Measurements from ENCODE around the gene TM4SF18.

TM4SF18 gene

GRCh38 chr3:149299938-149300801, 33.3 kb downstream of the TM4SF18 start:
- no peaks in the 10 kb centered on the region for H3K36me3 ChIP-seq (ENCODE audit: control insufficient read depth in 1 of 2, insufficient read depth in 2 of 2, low read length in 2 of 2)
- H3K4me1 ChIP-seq (ENCODE audit: control insufficient read depth in 1 of 2, insufficient read depth in 2 of 2, low read length in 2 of 2), result peaks cover 6 to 11% of the 10 kb centered on the region in 2 donors
- H3K4me3 ChIP-seq (ENCODE audit: low read depth in 1 of 2, low read length in 2 of 2), result peak overlapping the region in 1 of 2 donors; percentile 26
- H3K9me3 ChIP-seq (ENCODE audit: control insufficient read depth in 1 of 2, low read length in 2 of 2), result no peaks in the 10 kb centered on the region
- H3K27ac ChIP-seq (ENCODE audit: low read length), result peak overlapping the region; percentile 60
- H3K27me3 ChIP-seq (ENCODE audit: low read depth, low read length), result no peaks in the 10 kb centered on the region

- H3K4me1 ChIP-seq (ENCODE audit: control insufficient read depth in 1 of 2, insufficient read depth in 2 of 2, low read length in 2 of 2), result peaks cover 6 to 11% of the 10 kb centered on the region in 2 donors
Measured at GRCh38 chr3:149296972-149297371, 36.5 kb downstream of the TM4SF18 start.

GRCh38 chr3:149292666-149293065, 40.8 kb downstream of the TM4SF18 start:
- Histone ChIP-seq H3K4me1 (ENCODE audit: control insufficient read depth in 1 of 2, insufficient read depth in 2 of 2, low read length in 2 of 2) (no peaks in the 10 kb centered on the region), H3K27me3 (ENCODE audit: low read depth, low read length) (no peaks in the 10 kb centered on the region), H3K9me3 (ENCODE audit: control insufficient read depth in 1 of 2, low read length in 2 of 2) (no peaks in the 10 kb centered on the region), H3K4me3 (ENCODE audit: low read depth in 1 of 2, low read length in 2 of 2) (no peak overlapping the region), H3K36me3 (ENCODE audit: control insufficient read depth in 1 of 2, insufficient read depth in 2 of 2, low read length in 2 of 2) (no peaks in the 10 kb centered on the region), H3K27ac (ENCODE audit: low read length) (no peak overlapping the region)

More at GRCh38 chr3:149296972-149297371, 36.5 kb downstream of the TM4SF18 start:
- no peaks in the 10 kb centered on the region for H3K9me3 ChIP-seq (ENCODE audit: control insufficient read depth in 1 of 2, low read length in 2 of 2)
- no peaks in the 10 kb centered on the region for H3K36me3 ChIP-seq (ENCODE audit: control insufficient read depth in 1 of 2, insufficient read depth in 2 of 2, low read length in 2 of 2)
- no peaks in the 10 kb centered on the region for H3K27me3 ChIP-seq (ENCODE audit: low read depth, low read length)
- H3K27ac ChIP-seq (ENCODE audit: low read length), result no peak overlapping the region
- no peak overlapping the region for H3K4me3 ChIP-seq (ENCODE audit: low read depth in 1 of 2, low read length in 2 of 2)

- no peaks in the 10 kb centered on the region for H3K36me3 ChIP-seq (ENCODE audit: control insufficient read depth in 1 of 2, insufficient read depth in 2 of 2, low read length in 2 of 2)
- no peaks in the 10 kb centered on the region for H3K4me1 ChIP-seq (ENCODE audit: control insufficient read depth in 1 of 2, insufficient read depth in 2 of 2, low read length in 2 of 2)
- H3K9me3 ChIP-seq (ENCODE audit: control insufficient read depth in 1 of 2, low read length in 2 of 2), result no peaks in the 10 kb centered on the region
- H3K27ac ChIP-seq (ENCODE audit: low read length), result no peak overlapping the region
- no peak overlapping the region for H3K4me3 ChIP-seq (ENCODE audit: low read depth in 1 of 2, low read length in 2 of 2)
- H3K27me3 ChIP-seq (ENCODE audit: low read depth, low read length), result no peaks in the 10 kb centered on the region
Measured at GRCh38 chr3:149291178-149291577, 42.3 kb downstream of the TM4SF18 start.

- Histone ChIP-seq H3K36me3 (ENCODE audit: control insufficient read depth in 1 of 2, insufficient read depth in 2 of 2, low read length in 2 of 2) (no peaks in the 10 kb centered on the region), H3K27ac (ENCODE audit: low read length) (no peak overlapping the region), H3K4me1 (ENCODE audit: control insufficient read depth in 1 of 2, insufficient read depth in 2 of 2, low read length in 2 of 2) (no peaks in the 10 kb centered on the region), H3K27me3 (ENCODE audit: low read depth, low read length) (no peaks in the 10 kb centered on the region), H3K9me3 (ENCODE audit: control insufficient read depth in 1 of 2, low read length in 2 of 2) (no peaks in the 10 kb centered on the region), H3K4me3 (ENCODE audit: low read depth in 1 of 2, low read length in 2 of 2) (no peak overlapping the region)
Measured at GRCh38 chr3:149288655-149289054, 44.8 kb downstream of the TM4SF18 start.

GRCh38 chr3:149284034-149284433, 49.4 kb downstream of the TM4SF18 start:
- Histone ChIP-seq H3K4me3 (ENCODE audit: low read depth in 1 of 2, low read length in 2 of 2) (no peak overlapping the region), H3K4me1 (ENCODE audit: control insufficient read depth in 1 of 2, insufficient read depth in 2 of 2, low read length in 2 of 2) (no peaks in the 10 kb centered on the region), H3K27ac (ENCODE audit: low read length) (no peak overlapping the region), H3K27me3 (ENCODE audit: low read depth, low read length) (no peaks in the 10 kb centered on the region), H3K36me3 (ENCODE audit: control insufficient read depth in 1 of 2, insufficient read depth in 2 of 2, low read length in 2 of 2) (no peaks in the 10 kb centered on the region), H3K9me3 (ENCODE audit: control insufficient read depth in 1 of 2, low read length in 2 of 2) (no peaks in the 10 kb centered on the region)

GRCh38 chr3:149283401-149283800, 50.0 kb downstream of the TM4SF18 start:
- H3K4me1 ChIP-seq (ENCODE audit: control insufficient read depth in 1 of 2, insufficient read depth in 2 of 2, low read length in 2 of 2), result no peaks in the 10 kb centered on the region
- H3K9me3 ChIP-seq (ENCODE audit: control insufficient read depth in 1 of 2, low read length in 2 of 2), result no peaks in the 10 kb centered on the region
- H3K36me3 ChIP-seq (ENCODE audit: control insufficient read depth in 1 of 2, insufficient read depth in 2 of 2, low read length in 2 of 2), result no peaks in the 10 kb centered on the region
- no peak overlapping the region for H3K27ac ChIP-seq (ENCODE audit: low read length)
- H3K27me3 ChIP-seq (ENCODE audit: low read depth, low read length), result no peaks in the 10 kb centered on the region
- no peak overlapping the region for H3K4me3 ChIP-seq (ENCODE audit: low read depth in 1 of 2, low read length in 2 of 2)

- no peak overlapping the region for H3K4me3 ChIP-seq (ENCODE audit: low read depth in 1 of 2, low read length in 2 of 2)
- H3K27me3 ChIP-seq (ENCODE audit: low read depth, low read length), result no peaks in the 10 kb centered on the region
- H3K9me3 ChIP-seq (ENCODE audit: control insufficient read depth in 1 of 2, low read length in 2 of 2), result no peaks in the 10 kb centered on the region
- no peaks in the 10 kb centered on the region for H3K36me3 ChIP-seq (ENCODE audit: control insufficient read depth in 1 of 2, insufficient read depth in 2 of 2, low read length in 2 of 2)
- H3K4me1 ChIP-seq (ENCODE audit: control insufficient read depth in 1 of 2, insufficient read depth in 2 of 2, low read length in 2 of 2), result no peaks in the 10 kb centered on the region
- no peak overlapping the region for H3K27ac ChIP-seq (ENCODE audit: low read length)
Measured at GRCh38 chr3:149282836-149283235, 50.6 kb downstream of the TM4SF18 start.

GRCh38 chr3:149282322-149282721, 51.1 kb downstream of the TM4SF18 start:
- no peaks in the 10 kb centered on the region for H3K4me1 ChIP-seq (ENCODE audit: control insufficient read depth in 1 of 2, insufficient read depth in 2 of 2, low read length in 2 of 2)
- no peak overlapping the region for H3K27ac ChIP-seq (ENCODE audit: low read length)
- no peak overlapping the region for H3K4me3 ChIP-seq (ENCODE audit: low read depth in 1 of 2, low read length in 2 of 2)
- no peaks in the 10 kb centered on the region for H3K27me3 ChIP-seq (ENCODE audit: low read depth, low read length)
- H3K9me3 ChIP-seq (ENCODE audit: control insufficient read depth in 1 of 2, low read length in 2 of 2), result no peaks in the 10 kb centered on the region
- H3K36me3 ChIP-seq (ENCODE audit: control insufficient read depth in 1 of 2, insufficient read depth in 2 of 2, low read length in 2 of 2), result no peaks in the 10 kb centered on the region

GRCh38 chr3:149280671-149281349, 52.6 kb downstream of the TM4SF18 start:
- H3K9me3 ChIP-seq (ENCODE audit: control insufficient read depth in 1 of 2, low read length in 2 of 2), result no peaks in the 10 kb centered on the region
- H3K4me3 ChIP-seq (ENCODE audit: low read depth in 1 of 2, low read length in 2 of 2), result no peak overlapping the region
- no peaks in the 10 kb centered on the region for H3K27me3 ChIP-seq (ENCODE audit: low read depth, low read length)
- H3K36me3 ChIP-seq (ENCODE audit: control insufficient read depth in 1 of 2, insufficient read depth in 2 of 2, low read length in 2 of 2), result no peaks in the 10 kb centered on the region
- no peaks in the 10 kb centered on the region for H3K4me1 ChIP-seq (ENCODE audit: control insufficient read depth in 1 of 2, insufficient read depth in 2 of 2, low read length in 2 of 2)
- no peak overlapping the region for H3K27ac ChIP-seq (ENCODE audit: low read length)

- Histone ChIP-seq H3K27me3 (ENCODE audit: low read depth, low read length) (no peaks in the 10 kb centered on the region), H3K4me1 (ENCODE audit: control insufficient read depth in 1 of 2, insufficient read depth in 2 of 2, low read length in 2 of 2) (no peaks in the 10 kb centered on the region), H3K36me3 (ENCODE audit: control insufficient read depth in 1 of 2, insufficient read depth in 2 of 2, low read length in 2 of 2) (no peaks in the 10 kb centered on the region), H3K9me3 (ENCODE audit: control insufficient read depth in 1 of 2, low read length in 2 of 2) (no peaks in the 10 kb centered on the region), H3K27ac (ENCODE audit: low read length) (no peak overlapping the region), H3K4me3 (ENCODE audit: low read depth in 1 of 2, low read length in 2 of 2) (no peak overlapping the region)
Measured at GRCh38 chr3:149278911-149279310, 54.5 kb downstream of the TM4SF18 start.

All from muscle layer of duodenum (tissue), 2 donors.